Cerebellar cortex (tissue), 1 donor: Measurements from ENCODE around the gene SGK1.

Experiments used
- DNase-seq: peaks from one replicate; pipeline ENCODE4 v3.0.0-alpha.2; 2015; ENCODE audit warnings: low spot score

The SGK1 gene

GRCh38 chr6:134171517-134171916 is 146.4 kb downstream of the SGK1 start:
- DNase-seq: no peak

GRCh38 chr6:134170844-134171243 is 147.1 kb downstream of the SGK1 start:
- DNase-seq: no peak

- no peak for DNase-seq
Observed at GRCh38 chr6:134169871-134170486, 147.9 kb downstream of the SGK1 start.

GRCh38 chr6:134168590-134169208 is 149.2 kb downstream of the SGK1 start:
- no peak for DNase-seq

- no peak for DNase-seq
Observed at GRCh38 chr6:134166511-134167261, 151.2 kb downstream of the SGK1 start.

- DNase-seq: no peak
Observed at GRCh38 chr6:134165561-134166201, 152.2 kb downstream of the SGK1 start.

- DNase-seq: no peak
Observed at GRCh38 chr6:134164300-134164699, 153.6 kb downstream of the SGK1 start.

- no peak for DNase-seq
Observed at GRCh38 chr6:134162932-134163331, 155.0 kb downstream of the SGK1 start.

GRCh38 chr6:134161041-134161440 is 156.9 kb downstream of the SGK1 start:
- no peak for DNase-seq

GRCh38 chr6:134152767-134153485 is 165.0 kb downstream of the SGK1 start:
- DNase-seq: no peak

GRCh38 chr6:134148566-134148965 is 169.3 kb downstream of the SGK1 start:
- DNase-seq: no peak

GRCh38 chr6:134147034-134147533 is 170.8 kb downstream of the SGK1 start:
- no peak for DNase-seq

GRCh38 chr6:134146268-134147033 is 171.5 kb downstream of the SGK1 start:
- DNase-seq: no peak

- DNase-seq: no peak
Observed at GRCh38 chr6:134145786-134146185, 172.1 kb downstream of the SGK1 start.

- DNase-seq: peak; percentile 71
Observed at GRCh38 chr6:134138226-134138975, 179.5 kb downstream of the SGK1 start.

GRCh38 chr6:134134654-134135053 is 183.3 kb downstream of the SGK1 start:
- DNase-seq: no peak

GRCh38 chr6:134132494-134133141 is 185.3 kb downstream of the SGK1 start:
- DNase-seq: no peak

- no peak for DNase-seq
Observed at GRCh38 chr6:134131530-134132139, 186.3 kb downstream of the SGK1 start.

- no peak for DNase-seq
Observed at GRCh38 chr6:134128146-134128545, 189.8 kb downstream of the SGK1 start.
